GM19324 (cell line): ENCODE data around the gene B4GALT5.

ENCODE experiments used
- ATAC-seq: cut with Tn5 transposase; IDR thresholded peaks from one replicate; pipeline ENCODE4 v1.9.1; 2021; ENCODE audit warnings: mild to moderate bottlenecking, moderate library complexity; ENCODE audit not compliant: unreplicated experiment, low FRiP score

The B4GALT5 gene

GRCh38 chr20:49663112-49663511 lies 50.6 kb downstream of the B4GALT5 start:
- no peak for ATAC-seq

GRCh38 chr20:49661560-49662329 lies 51.9 kb downstream of the B4GALT5 start:
- no peak for ATAC-seq

GRCh38 chr20:49660912-49661311 lies 52.8 kb downstream of the B4GALT5 start:
- no peak for ATAC-seq

GRCh38 chr20:49659056-49659455 lies 54.6 kb downstream of the B4GALT5 start:
- no peak for ATAC-seq

- no peak for ATAC-seq
Measured at GRCh38 chr20:49658508-49658907, 55.2 kb downstream of the B4GALT5 start.

- ATAC-seq = no peak
Measured at GRCh38 chr20:49657118-49657901, 56.4 kb downstream of the B4GALT5 start.

GRCh38 chr20:49656304-49656703 lies 57.4 kb downstream of the B4GALT5 start:
- no peak for ATAC-seq

- ATAC-seq = no peak
Measured at GRCh38 chr20:49653925-49654434, 59.7 kb downstream of the B4GALT5 start.

GRCh38 chr20:49649672-49650071 lies 64.0 kb downstream of the B4GALT5 start:
- ATAC-seq = no peak

- ATAC-seq = no peak
Measured at GRCh38 chr20:49647550-49647949, 66.1 kb downstream of the B4GALT5 start.

- no peak for ATAC-seq
Measured at GRCh38 chr20:49646528-49646927, 67.2 kb downstream of the B4GALT5 start.

GRCh38 chr20:49646126-49646525 lies 67.6 kb downstream of the B4GALT5 start:
- no peak for ATAC-seq

GRCh38 chr20:49644980-49645565 lies 68.6 kb downstream of the B4GALT5 start:
- ATAC-seq = no peak

- no peak for ATAC-seq
Measured at GRCh38 chr20:49642816-49643215, 70.9 kb downstream of the B4GALT5 start.

GRCh38 chr20:49641683-49642656 lies 71.7 kb downstream of the B4GALT5 start:
- ATAC-seq = no peak

GRCh38 chr20:49637046-49637637 lies 76.5 kb downstream of the B4GALT5 start:
- no peak for ATAC-seq

- ATAC-seq = no peak
Measured at GRCh38 chr20:49636447-49636846, 77.2 kb downstream of the B4GALT5 start.

- ATAC-seq = no peak
Measured at GRCh38 chr20:49635866-49636265, 77.8 kb downstream of the B4GALT5 start.

- ATAC-seq = no peak
Measured at GRCh38 chr20:49635166-49635565, 78.5 kb downstream of the B4GALT5 start.

GRCh38 chr20:49634116-49634515 lies 79.6 kb downstream of the B4GALT5 start:
- no peak for ATAC-seq
